Myometrial cell (primary cell): ENCODE results near the gene NDUFS5. TPM values are rescaled to one million over a fixed set of nuclear protein-coding genes. Genes with fewer than 3 reads are reported as not detected.

Experiments
- total RNA-seq: library from RNA; depleted of rRNA; stranded (reverse); fragments of >200 nt; gene quantifications from 2 replicates; pipeline ENCODE4 v1.2.3, GENCODE V29; 2015

Gene NDUFS5
- 461 and 626 TPM in 2 replicates for total RNA-seq

GRCh38 chr1:39026051-39026865 lies at the start of gene NDUFS5:
Gene NDUFS5 (plus strand): TSS chr1:39026350. CDS start chr1:39028725, 2,375 bp downstream.

DNA sequence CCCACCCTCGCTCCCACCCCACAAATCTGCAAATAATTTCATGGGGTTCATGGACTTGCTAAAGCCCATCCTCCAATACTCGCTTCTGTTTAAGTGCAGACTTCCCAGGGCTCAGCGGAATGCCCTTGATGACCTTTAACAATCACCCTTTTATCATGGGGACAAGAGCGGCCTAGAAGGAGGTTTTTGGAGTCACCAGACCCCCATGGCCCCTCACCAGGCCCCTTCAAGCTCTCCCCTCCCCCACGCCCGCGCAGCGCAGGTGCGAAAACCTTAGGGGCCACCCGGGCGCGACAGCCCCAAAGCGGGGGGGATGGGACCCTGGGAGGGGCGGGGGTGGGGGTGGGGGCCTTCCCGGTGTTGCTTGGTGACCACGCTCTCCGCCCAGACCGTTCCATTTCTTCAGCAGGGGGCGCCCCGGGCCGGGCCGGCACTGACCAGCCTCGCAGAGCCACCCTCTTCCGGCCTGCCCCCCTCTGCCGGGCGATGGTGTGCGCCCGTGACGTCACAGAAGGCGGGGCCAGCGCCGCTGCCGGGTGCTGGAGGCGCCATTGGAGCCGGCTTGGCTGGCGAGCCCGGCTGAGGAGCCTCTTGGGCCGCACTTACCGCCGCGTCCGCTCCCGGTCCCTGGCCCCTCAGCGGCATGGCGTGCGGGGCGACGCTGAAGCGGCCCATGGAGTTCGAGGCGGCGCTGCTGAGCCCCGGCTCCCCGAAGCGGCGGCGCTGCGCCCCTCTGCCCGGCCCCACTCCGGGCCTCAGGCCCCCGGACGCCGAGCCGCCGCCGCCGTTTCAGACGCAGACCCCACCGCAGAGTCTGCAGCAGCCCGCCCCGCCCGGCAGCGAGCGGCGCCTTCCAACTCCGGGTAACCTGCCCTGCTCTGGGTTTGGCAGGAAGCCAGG lies 35.2 kb upstream of the NDUFS5 start, which contains the start of gene AKIRIN1:
Gene AKIRIN1, plus strand, starts transcription at position 539 of the 900 bp plus-strand sequence. Its CDS starts 105 bp downstream, at position 644.

Other genes with a start within 250 kb of the NDUFS5 start
- 5.8 and 11.3 TPM in 2 replicates for gene RRAGC, start 166.6 kb upstream of the NDUFS5 start, total RNA-seq
- gene MYCBP, start 153.0 kb upstream of the NDUFS5 start, total RNA-seq = 36.7 and 49.3 TPM in 2 replicates
- gene GJA9, start 144.8 kb upstream of the NDUFS5 start, total RNA-seq = not detected in 2 replicates
- 0.58 and 0.71 TPM in 2 replicates for gene RHBDL2, start 84.5 kb upstream of the NDUFS5 start, total RNA-seq
- gene AKIRIN1, start 35.1 kb upstream of the NDUFS5 start, total RNA-seq = 35.2 and 44.1 TPM in 2 replicates
- gene MACF1, start 178.3 kb downstream of the NDUFS5 start, total RNA-seq = 77.8 and 130 TPM in 2 replicates